Vagina (tissue), 2 donors: ENCODE results near the gene ACTC1. TPM values are rescaled to one million over a fixed set of nuclear protein-coding genes. Genes with fewer than 3 reads are reported as not detected.

Source experiments
- DNase-seq, 2 donors: peaks; one replicate each; pipeline ENCODE4 v3.0.0-alpha.2; 2017; ENCODE audit errors: extremely low spot score in 2 of 2
- H3K27ac ChIP-seq: fragments of 200-600 bp; sonication (generic); one replicate; pipeline ENCODE4 v1.5.1; 2019
- H3K27me3 ChIP-seq: fragments of 200-600 bp; sonication (generic); one replicate; pipeline ENCODE4 v1.5.1; 2019
- H3K36me3 ChIP-seq, 2 donors: fragments of 200-600 bp; sonication (generic); one replicate each; pipeline ENCODE4 v1.5.1; 2017 to 2019
- H3K4me1 ChIP-seq: fragments of 200-600 bp; sonication (generic); one replicate; pipeline ENCODE4 v1.5.1; 2019
- H3K4me3 ChIP-seq, 2 donors: fragments of 200-600 bp; sonication (generic); 1 replicate in 1 of 2; 2 replicates in 1 of 2; pipeline ENCODE4 v1.5.1; 2016 to 2019
- H3K9me3 ChIP-seq: fragments of 200-600 bp; sonication (generic); one replicate; pipeline ENCODE4 v1.5.1; 2019
- CTCF ChIP-seq, 3 experiments: fragments of 450-650 bp in 2 of 3; fragments of 200-600 bp in 1 of 3; sonication (generic) in 1 of 3; IDR thresholded peaks; one replicate each; pipeline ENCODE4 v1.5.1; 2017 to 2019; ENCODE audit warnings: antibody characterized with exemption in 3 of 3, mild to moderate bottlenecking in 2 of 3, moderate library complexity in 2 of 3
- POLR2A ChIP-seq, 2 donors: fragments of 450-650 bp; IDR thresholded peaks; one replicate each; pipeline ENCODE4 v1.6.1; 2017; ENCODE audit warnings: antibody characterized with exemption in 2 of 2, mild to moderate bottlenecking in 2 of 2, moderate library complexity in 2 of 2
- POLR2AphosphoS5 ChIP-seq, 2 donors: sonication (generic); formaldehyde crosslinking; IDR thresholded peaks; one replicate each; pipeline ENCODE4 v1.9.0; 2017; ENCODE audit warnings: antibody characterized with exemption in 2 of 2, mild to moderate bottlenecking in 2 of 2, low read depth in 1 of 2; ENCODE audit not compliant: insufficient read depth in 1 of 2
- intact Hi-C: fragments of 100-400 bp; cut with DNase I; formaldehyde crosslinking; loops from one replicate; pipeline ENCODE4 v1.15.1; 2023
- total RNA-seq: library from RNA; depleted of rRNA; stranded (reverse); fragments of >200 nt; gene quantifications from one replicate; pipeline ENCODE4 v1.2.3, GENCODE V29; 2016

The ACTC1 gene
- total RNA-seq: 15.0 TPM

GRCh38 chr15:34795267-34796081, at the start of gene ACTC1:
TSS of gene ACTC1 (minus strand) at chr15:34795549. CDS start at chr15:34794808, 741 bp downstream.
- H3K27me3 ChIP-seq: no peaks in the 10 kb centered on the region
- intact Hi-C loops: no loop called here
- H3K27ac ChIP-seq: no peak within 1 kb of the TSS
- no peaks in the 10 kb centered on the region for H3K36me3 ChIP-seq
- no peaks in the 10 kb centered on the region for H3K9me3 ChIP-seq
- no peak for DNase-seq
- no peak for TF ChIP-seq POLR2A (IDR thresholded peaks at IDR 0.05)
- no peak for TF ChIP-seq POLR2AphosphoS5 (IDR thresholded peaks at IDR 0.05; ENCODE audit: insufficient read depth in 1 of 2, low read depth in 1 of 2)
- no peak for TF ChIP-seq CTCF (IDR thresholded peaks at IDR 0.05)
- no peaks in the 10 kb centered on the region for H3K4me1 ChIP-seq
- peak within 1 kb of the TSS in 1 of 2 donors; percentile 36 for H3K4me3 ChIP-seq

GRCh38 chr15:34841262-34841725, 45.9 kb upstream of the ACTC1 start:
- H3K4me3 ChIP-seq: no peak overlapping the region
- DNase-seq: no peak
- H3K4me1 ChIP-seq: no peaks in the 10 kb centered on the region
- no peak for TF ChIP-seq POLR2AphosphoS5 (IDR thresholded peaks at IDR 0.05; ENCODE audit: insufficient read depth in 1 of 2, low read depth in 1 of 2)
- no peak overlapping the region for H3K27ac ChIP-seq
- H3K36me3 ChIP-seq: no peaks in the 10 kb centered on the region
- no peaks in the 10 kb centered on the region for H3K9me3 ChIP-seq
- intact Hi-C loops: no loop called here
- no peaks in the 10 kb centered on the region for H3K27me3 ChIP-seq

GRCh38 chr15:34838282-34838681, 42.9 kb upstream of the ACTC1 start:
- DNase-seq: no peak
- Histone ChIP-seq H3K27me3 (no peaks in the 10 kb centered on the region), H3K9me3 (no peaks in the 10 kb centered on the region), H3K4me3 (no peak overlapping the region), H3K36me3 (no peaks in the 10 kb centered on the region), H3K27ac (no peak overlapping the region), H3K4me1 (no peaks in the 10 kb centered on the region)
- intact Hi-C loops: no loop called here
- TF ChIP-seq POLR2AphosphoS5 (IDR thresholded peaks at IDR 0.05; ENCODE audit: insufficient read depth in 1 of 2, low read depth in 1 of 2) (no peak), POLR2A (IDR thresholded peaks at IDR 0.05) (no peak), CTCF (IDR thresholded peaks at IDR 0.05) (no peak)

- Histone ChIP-seq H3K4me1 (no peaks in the 10 kb centered on the region), H3K27ac (no peak overlapping the region), H3K4me3 (no peak overlapping the region), H3K9me3 (no peaks in the 10 kb centered on the region), H3K27me3 (no peaks in the 10 kb centered on the region), H3K36me3 (no peaks in the 10 kb centered on the region)
- TF ChIP-seq POLR2AphosphoS5 (IDR thresholded peaks at IDR 0.05; ENCODE audit: insufficient read depth in 1 of 2, low read depth in 1 of 2): no peak
- no peak for TF ChIP-seq CTCF (IDR thresholded peaks at IDR 0.05)
- TF ChIP-seq POLR2A (IDR thresholded peaks at IDR 0.05): no peak
- intact Hi-C loops: no loop called here
- no peak for DNase-seq
Measured at GRCh38 chr15:34837246-34838016, 42.1 kb upstream of the ACTC1 start.

GRCh38 chr15:34828145-34828911, 33.0 kb upstream of the ACTC1 start:
- H3K36me3 ChIP-seq: no peaks in the 10 kb centered on the region
- H3K4me3 ChIP-seq: no peak overlapping the region
- H3K27me3 ChIP-seq: no peaks in the 10 kb centered on the region
- no peak for DNase-seq
- intact Hi-C loops: no loop called here
- no peaks in the 10 kb centered on the region for H3K9me3 ChIP-seq
- TF ChIP-seq POLR2AphosphoS5 (IDR thresholded peaks at IDR 0.05; ENCODE audit: insufficient read depth in 1 of 2, low read depth in 1 of 2) (no peak), POLR2A (IDR thresholded peaks at IDR 0.05) (no peak), CTCF (IDR thresholded peaks at IDR 0.05) (no peak)
- no peak overlapping the region for H3K27ac ChIP-seq
- H3K4me1 ChIP-seq: no peaks in the 10 kb centered on the region
